H1 (cell line): ENCODE data around the gene FADS6.

Source experiments
- CHD2 ChIP-seq: IDR thresholded peaks from 2 replicates; pipeline ENCODE4 v1.6.1; 2012; ENCODE audit warnings: low read length, improper control_type of control experiment
- EP300 ChIP-seq, 2 experiments: IDR thresholded peaks; 1 replicate in 1 of 2; 2 replicates in 1 of 2; pipeline ENCODE4 v1.6.1; 2011 to 2012; ENCODE audit warnings: low read depth in 2 of 2, low read length in 2 of 2, mild to moderate bottlenecking in 2 of 2, borderline replicate concordance in 1 of 2, inconsistent platforms in 1 of 2, moderate library complexity in 1 of 2
- EZH2 ChIP-seq: fragments of 200-600 bp; sonication (generic); IDR thresholded peaks from 2 replicates; pipeline ENCODE4 v1.7.1; 2012; ENCODE audit warnings: low read depth, mild to moderate bottlenecking, moderate library complexity, low read length, inconsistent platforms; ENCODE audit not compliant: severe bottlenecking
- FOSL1 ChIP-seq: IDR thresholded peaks from 2 replicates; pipeline ENCODE4 v1.6.1; 2011; ENCODE audit warnings: mild to moderate bottlenecking, low read depth, low read length, moderate library complexity; ENCODE audit not compliant: insufficient read depth
- KDM1A ChIP-seq: fragments of 200-600, 300-600 bp; sonication (generic); IDR thresholded peaks from 2 replicates; pipeline ENCODE4 v1.7.1; 2016; ENCODE audit warnings: mild to moderate bottlenecking, low read length, borderline replicate concordance
- NRF1 ChIP-seq: IDR thresholded peaks from 2 replicates; pipeline ENCODE4 v1.6.1; 2011; ENCODE audit warnings: mild to moderate bottlenecking, low read depth, low read length, improper control_type of control experiment
- POLR2A ChIP-seq, 2 experiments: IDR thresholded peaks; 1 replicate in 1 of 2; 2 replicates in 1 of 2; pipeline ENCODE4 v1.6.1; 2011; ENCODE audit warnings: low read depth in 2 of 2, low read length in 2 of 2, mild to moderate bottlenecking in 2 of 2; ENCODE audit errors: control extremely low read depth in 1 of 2
- POLR2AphosphoS5 ChIP-seq: IDR thresholded peaks from 2 replicates; pipeline ENCODE4 v1.6.1; 2011; ENCODE audit warnings: low read depth, low read length
- SIX5 ChIP-seq: IDR thresholded peaks from 2 replicates; pipeline ENCODE4 v1.6.1; 2011; ENCODE audit warnings: mild to moderate bottlenecking, low read depth, low read length
- TAF1 ChIP-seq: IDR thresholded peaks from 2 replicates; pipeline ENCODE4 v1.6.1; 2011; ENCODE audit warnings: mild to moderate bottlenecking, low read depth, low read length
- ZNF274 ChIP-seq: IDR thresholded peaks from 2 replicates; pipeline ENCODE4 v1.7.0; 2012; ENCODE audit warnings: low read length, borderline replicate concordance; ENCODE audit errors: extremely low read depth
- TF ChIP-seq, protein P1 (sequence below): IDR thresholded peaks from 2 replicates; pipeline ENCODE4 v1.6.1; 2011; ENCODE audit warnings: low read length, improper control_type of control experiment
- TF ChIP-seq, protein P2 (sequence below), 3 experiments: IDR thresholded peaks; 1 replicate in 2 of 3; 2 replicates in 1 of 3; pipeline versions ENCODE4 v1.5.1 to v1.6.1; 2011; ENCODE audit warnings: low read length in 3 of 3, mild to moderate bottlenecking in 3 of 3, inconsistent platforms in 2 of 3, low read depth in 1 of 3, moderate library complexity in 1 of 3; ENCODE audit not compliant: insufficient read depth in 1 of 3; ENCODE audit errors: control extremely low read depth in 1 of 3
- TF ChIP-seq, protein P3 (sequence below): IDR thresholded peaks from 2 replicates; pipeline ENCODE4 v1.6.1; 2012; ENCODE audit warnings: inconsistent platforms

DNA sequence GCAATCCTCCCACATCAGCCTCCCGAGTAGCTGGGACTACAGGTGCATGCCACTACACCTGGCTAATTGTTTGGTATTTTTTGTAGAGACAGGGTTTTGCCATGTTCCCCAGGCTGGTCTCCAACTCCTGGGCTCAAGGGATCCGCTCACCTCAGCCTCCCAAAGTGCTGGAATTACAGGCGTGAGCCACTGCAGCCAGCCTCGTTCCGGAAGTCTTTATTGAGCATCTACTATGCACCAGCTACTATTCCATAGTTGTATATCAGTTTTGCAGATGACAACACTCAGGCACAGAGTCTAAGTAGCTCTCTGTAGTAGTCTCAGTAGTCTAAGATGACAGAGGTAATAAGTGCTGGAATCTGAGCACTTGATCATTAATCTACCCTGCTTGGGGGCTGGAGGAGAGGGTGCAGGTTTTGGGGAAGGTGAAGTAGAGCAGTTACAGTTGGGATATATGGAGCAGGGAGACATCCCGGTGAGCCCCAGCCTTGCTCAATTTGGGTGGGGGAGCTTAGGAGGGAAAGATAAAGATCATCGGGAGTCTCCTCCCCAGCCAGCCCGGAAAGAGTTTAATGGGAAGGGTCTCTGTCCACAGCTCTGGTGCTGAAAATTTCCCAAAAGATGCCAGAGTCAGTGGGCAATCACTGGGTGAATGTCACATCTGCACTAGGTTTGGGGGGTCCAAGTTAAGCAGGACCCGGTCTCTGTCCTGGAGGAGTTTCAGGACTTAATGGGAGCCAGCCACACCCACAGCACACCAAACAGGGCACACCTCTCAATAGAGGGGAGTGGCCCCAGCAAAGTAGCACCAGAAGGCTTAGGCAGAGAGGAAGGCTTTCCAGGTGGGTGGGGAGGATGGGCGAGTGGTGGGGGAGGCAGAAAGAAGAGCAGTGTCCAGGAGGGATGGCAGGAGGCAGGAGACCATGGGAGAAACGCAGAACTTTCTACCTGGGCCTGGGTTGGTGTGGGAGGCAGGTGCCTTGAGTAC, 43.9 kb upstream of the FADS6 start:
- TF ChIP-seq KDM1A, result no peak
- TF ChIP-seq, protein P1, sequence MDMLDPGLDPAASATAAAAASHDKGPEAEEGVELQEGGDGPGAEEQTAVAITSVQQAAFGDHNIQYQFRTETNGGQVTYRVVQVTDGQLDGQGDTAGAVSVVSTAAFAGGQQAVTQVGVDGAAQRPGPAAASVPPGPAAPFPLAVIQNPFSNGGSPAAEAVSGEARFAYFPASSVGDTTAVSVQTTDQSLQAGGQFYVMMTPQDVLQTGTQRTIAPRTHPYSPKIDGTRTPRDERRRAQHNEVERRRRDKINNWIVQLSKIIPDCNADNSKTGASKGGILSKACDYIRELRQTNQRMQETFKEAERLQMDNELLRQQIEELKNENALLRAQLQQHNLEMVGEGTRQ, result no peak
- no peak for TF ChIP-seq FOSL1
- no peak for TF ChIP-seq CHD2
- no peak for TF ChIP-seq ZNF274
- TF ChIP-seq TAF1, result no peak
- TF ChIP-seq, protein P2, sequence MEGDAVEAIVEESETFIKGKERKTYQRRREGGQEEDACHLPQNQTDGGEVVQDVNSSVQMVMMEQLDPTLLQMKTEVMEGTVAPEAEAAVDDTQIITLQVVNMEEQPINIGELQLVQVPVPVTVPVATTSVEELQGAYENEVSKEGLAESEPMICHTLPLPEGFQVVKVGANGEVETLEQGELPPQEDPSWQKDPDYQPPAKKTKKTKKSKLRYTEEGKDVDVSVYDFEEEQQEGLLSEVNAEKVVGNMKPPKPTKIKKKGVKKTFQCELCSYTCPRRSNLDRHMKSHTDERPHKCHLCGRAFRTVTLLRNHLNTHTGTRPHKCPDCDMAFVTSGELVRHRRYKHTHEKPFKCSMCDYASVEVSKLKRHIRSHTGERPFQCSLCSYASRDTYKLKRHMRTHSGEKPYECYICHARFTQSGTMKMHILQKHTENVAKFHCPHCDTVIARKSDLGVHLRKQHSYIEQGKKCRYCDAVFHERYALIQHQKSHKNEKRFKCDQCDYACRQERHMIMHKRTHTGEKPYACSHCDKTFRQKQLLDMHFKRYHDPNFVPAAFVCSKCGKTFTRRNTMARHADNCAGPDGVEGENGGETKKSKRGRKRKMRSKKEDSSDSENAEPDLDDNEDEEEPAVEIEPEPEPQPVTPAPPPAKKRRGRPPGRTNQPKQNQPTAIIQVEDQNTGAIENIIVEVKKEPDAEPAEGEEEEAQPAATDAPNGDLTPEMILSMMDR (IDR thresholded peaks at IDR 0.05; ENCODE audit: control extremely low read depth in 1 of 3, insufficient read depth in 1 of 3, low read depth in 1 of 3, low read length in 3 of 3), result no peak
- TF ChIP-seq NRF1, result no peak
- TF ChIP-seq EP300 (IDR thresholded peaks at IDR 0.05; ENCODE audit: borderline replicate concordance in 1 of 2, low read depth in 2 of 2, low read length in 2 of 2), result no peak
- TF ChIP-seq POLR2AphosphoS5, result no peak
- TF ChIP-seq SIX5, result no peak
- no peak for TF ChIP-seq POLR2A (IDR thresholded peaks at IDR 0.05; ENCODE audit: control extremely low read depth in 1 of 2, low read depth in 2 of 2, low read length in 2 of 2)
- TF ChIP-seq EZH2, result no peak
- TF ChIP-seq, protein P3, sequence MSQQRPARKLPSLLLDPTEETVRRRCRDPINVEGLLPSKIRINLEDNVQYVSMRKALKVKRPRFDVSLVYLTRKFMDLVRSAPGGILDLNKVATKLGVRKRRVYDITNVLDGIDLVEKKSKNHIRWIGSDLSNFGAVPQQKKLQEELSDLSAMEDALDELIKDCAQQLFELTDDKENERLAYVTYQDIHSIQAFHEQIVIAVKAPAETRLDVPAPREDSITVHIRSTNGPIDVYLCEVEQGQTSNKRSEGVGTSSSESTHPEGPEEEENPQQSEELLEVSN, result no peak
